NOMO-1 treated with dmso at 0.1 percent for 144 hours (cell line): Measurements from ENCODE around the gene KLHL21.
"Not testable (repeated sequence)": the region's sequence is repeated elsewhere in the genome, so short reads cannot be mapped to it uniquely, and the experiment has no call there.

Experiments
- DNase-seq: peaks from one replicate; lab custom pipeline; 2025; ENCODE audit not compliant: unreplicated experiment; lab: John Stamatoyannopoulos, UW

Gene KLHL21

GRCh38 chr1:6602669-6603237, at the start of gene KLHL21:
KLHL21 (minus strand) TSS chr1:6602869; CDS start chr1:6602817, 52 bp downstream.
- DNase-seq: peak; percentile 82

- no peak for DNase-seq
These were observed 49.2 kb upstream of the KLHL21 start for GRCh38 chr1:6651909-6652308.

- no peak for DNase-seq
These were observed 45.9 kb upstream of the KLHL21 start for GRCh38 chr1:6648556-6648955.

- no peak for DNase-seq
These were observed 44.0 kb upstream of the KLHL21 start for GRCh38 chr1:6646499-6647148.

GRCh38 chr1:6645018-6645417, 42.3 kb upstream of the KLHL21 start:
- no peak for DNase-seq

- DNase-seq: not testable (repeated sequence)
These were observed 38.2 kb upstream of the KLHL21 start for GRCh38 chr1:6640867-6641266.

GRCh38 chr1:6638226-6638625, 35.6 kb upstream of the KLHL21 start:
- DNase-seq: no peak

- no peak for DNase-seq
These were observed 35.1 kb upstream of the KLHL21 start for GRCh38 chr1:6637770-6638169.

GRCh38 chr1:6636778-6637177, 34.1 kb upstream of the KLHL21 start:
- not testable (repeated sequence) for DNase-seq

GRCh38 chr1:6635910-6636760, 33.5 kb upstream of the KLHL21 start:
- no peak for DNase-seq

GRCh38 chr1:6635161-6635909, 32.7 kb upstream of the KLHL21 start:
- no peak for DNase-seq

GRCh38 chr1:6634371-6635052, 31.8 kb upstream of the KLHL21 start:
- DNase-seq: no peak

GRCh38 chr1:6632588-6633514, 30.2 kb upstream of the KLHL21 start:
- DNase-seq: no peak

GRCh38 chr1:6631058-6631457, 28.4 kb upstream of the KLHL21 start:
- no peak for DNase-seq

GRCh38 chr1:6630027-6630426, 27.4 kb upstream of the KLHL21 start:
- DNase-seq: no peak

GRCh38 chr1:6628971-6629479, 26.4 kb upstream of the KLHL21 start:
- no peak for DNase-seq

GRCh38 chr1:6627841-6628545, 25.3 kb upstream of the KLHL21 start:
- DNase-seq: no peak

GRCh38 chr1:6627031-6627430, 24.4 kb upstream of the KLHL21 start:
- no peak for DNase-seq

- no peak for DNase-seq
These were observed 23.0 kb upstream of the KLHL21 start for GRCh38 chr1:6625584-6626149.
